ENCODE results near the gene NUP43.
A peak's percentile ranks its signal among the peaks of the same experiment; 100 is the strongest.

Gene NUP43

DNA sequence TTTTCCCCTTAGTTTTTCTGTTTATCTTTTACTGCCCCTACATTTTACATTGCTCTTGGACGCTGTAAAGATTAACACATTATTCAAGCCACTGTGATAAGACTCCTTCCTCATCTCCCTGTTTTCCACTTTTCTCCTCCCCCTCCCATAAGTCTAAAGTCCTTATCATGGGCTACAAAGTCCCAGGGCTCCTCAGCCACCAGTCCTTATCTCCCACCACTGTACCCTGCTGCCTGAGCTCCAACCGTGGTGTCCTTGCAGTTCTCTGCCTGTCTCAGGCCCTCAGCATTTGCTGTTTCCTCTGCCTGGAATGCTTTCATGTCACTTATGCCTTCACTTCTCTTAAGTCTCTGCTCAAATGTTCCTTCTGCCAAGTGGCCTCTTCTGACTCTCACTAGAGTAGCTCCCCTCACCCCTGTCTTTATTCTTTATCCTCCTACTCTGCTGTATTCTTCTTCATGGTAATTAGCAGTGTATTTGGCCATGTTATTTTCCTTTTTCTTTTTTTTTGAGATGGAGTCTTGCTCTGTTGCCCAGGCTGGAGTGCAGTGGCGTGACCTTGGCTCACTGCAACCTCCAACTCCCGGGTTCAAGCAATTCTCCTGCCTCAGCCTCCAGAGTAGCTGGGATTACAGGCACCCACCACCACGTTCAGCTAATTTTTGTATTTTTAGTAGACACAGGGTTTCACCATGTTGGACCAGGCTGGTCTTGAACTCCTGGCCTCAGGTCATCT, 17.7 kb downstream of the NUP43 start:
- Histone ChIP-seq H3K4ac (ENCODE audit: low read depth, low read length) (no peak overlapping the region), H2BK5ac (ENCODE audit: low read length) (no peak overlapping the region), H3K27me3 (ENCODE audit: insufficient read depth, low read length, poor library complexity) (no peaks in the 10 kb centered on the region), H3K79me1 (ENCODE audit: low read length) (no peaks in the 10 kb centered on the region), H3K4me3 (ENCODE audit: low read length) (no peak overlapping the region), H3K4me1 (ENCODE audit: control insufficient read depth, low read depth, low read length) (no peaks in the 10 kb centered on the region), H4K8ac (ENCODE audit: low read depth, low read length) (no peak overlapping the region), H3K23ac (ENCODE audit: low read length) (no peak overlapping the region), H3K9ac (ENCODE audit: low read length) (no peak overlapping the region), H3K79me2 (ENCODE audit: control insufficient read depth, insufficient read depth, low read length) (no peaks in the 10 kb centered on the region), H3K4me2 (ENCODE audit: low read length) (no peak overlapping the region), H4K5ac (ENCODE audit: low read length) (no peak overlapping the region), H3K36me3 (ENCODE audit: control insufficient read depth, insufficient read depth, low read length) (peaks cover 9% of the 10 kb centered on the region), H2AK5ac (ENCODE audit: low read length) (no peak overlapping the region), H2BK120ac (ENCODE audit: low read depth, low read length) (no peak overlapping the region), H2BK15ac (replicated peaks; ENCODE audit: low read depth) (no peak overlapping the region), H3K18ac (ENCODE audit: low read length) (no peak overlapping the region), H3K56ac (ENCODE audit: low read length) (no peak overlapping the region), H3K27ac (ENCODE audit: low read depth, low read length) (no peak overlapping the region)
- no CpG with 5 or more reads among the region's 5 CpGs for WGBS (ENCODE audit: extremely low coverage, insufficient coverage, low lambda C conversion rate)
- DNase-seq = peak; percentile 48

DNA sequence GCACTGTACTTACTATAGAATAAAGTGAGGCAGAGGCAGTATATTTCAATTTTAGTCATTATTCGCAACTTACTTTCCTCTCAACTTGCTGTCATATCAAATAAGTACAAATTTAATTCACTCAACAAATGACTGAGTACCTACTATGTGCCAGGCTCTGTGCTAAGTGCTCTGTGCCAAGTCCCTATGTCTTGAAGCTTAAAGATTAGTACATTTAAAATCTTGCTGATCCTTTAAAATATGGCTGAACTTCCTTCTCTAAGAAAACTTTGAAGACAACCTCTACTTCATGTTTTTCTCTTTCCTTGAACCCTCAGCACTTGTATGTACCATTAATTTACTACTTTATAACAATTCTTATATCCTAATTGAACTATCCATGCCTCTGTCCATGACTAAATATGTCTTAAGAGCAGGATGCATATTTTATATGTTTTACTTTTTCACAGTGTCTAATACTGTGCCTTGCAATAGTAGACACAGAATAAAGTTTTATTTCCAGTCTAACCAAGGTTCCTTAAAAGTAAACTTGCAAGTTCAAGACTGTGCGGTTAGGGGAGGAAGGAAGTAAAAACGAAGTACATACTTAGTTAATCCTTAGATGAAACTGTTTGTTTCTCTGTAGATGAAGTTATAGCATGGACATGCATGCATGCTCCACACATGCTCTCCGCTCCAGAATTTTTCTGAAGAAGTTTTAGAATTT, 18.4 kb downstream of the NUP43 start:
- Histone ChIP-seq H3K4ac (ENCODE audit: low read depth, low read length) (no peak overlapping the region), H2BK120ac (ENCODE audit: low read depth, low read length) (no peak overlapping the region), H2AK5ac (ENCODE audit: low read length) (no peak overlapping the region), H3K56ac (ENCODE audit: low read length) (no peak overlapping the region), H2BK5ac (ENCODE audit: low read length) (no peak overlapping the region), H4K8ac (ENCODE audit: low read depth, low read length) (no peak overlapping the region), H3K27me3 (ENCODE audit: insufficient read depth, low read length, poor library complexity) (no peaks in the 10 kb centered on the region), H3K4me2 (ENCODE audit: low read length) (no peak overlapping the region), H3K4me3 (ENCODE audit: low read length) (no peak overlapping the region), H4K5ac (ENCODE audit: low read length) (no peak overlapping the region), H3K23ac (ENCODE audit: low read length) (no peak overlapping the region), H3K79me2 (ENCODE audit: control insufficient read depth, insufficient read depth, low read length) (no peaks in the 10 kb centered on the region), H3K9ac (ENCODE audit: low read length) (no peak overlapping the region), H3K79me1 (ENCODE audit: low read length) (no peaks in the 10 kb centered on the region), H3K27ac (ENCODE audit: low read depth, low read length) (no peak overlapping the region), H3K18ac (ENCODE audit: low read length) (no peak overlapping the region), H3K4me1 (ENCODE audit: control insufficient read depth, low read depth, low read length) (no peaks in the 10 kb centered on the region), H2BK15ac (replicated peaks; ENCODE audit: low read depth) (no peak overlapping the region), H3K36me3 (ENCODE audit: control insufficient read depth, insufficient read depth, low read length) (peaks cover 9% of the 10 kb centered on the region)
- DNase-seq = no peak
- WGBS (ENCODE audit: extremely low coverage, insufficient coverage, low lambda C conversion rate) = no CpG with 5 or more reads among the region's 4 CpGs

DNA sequence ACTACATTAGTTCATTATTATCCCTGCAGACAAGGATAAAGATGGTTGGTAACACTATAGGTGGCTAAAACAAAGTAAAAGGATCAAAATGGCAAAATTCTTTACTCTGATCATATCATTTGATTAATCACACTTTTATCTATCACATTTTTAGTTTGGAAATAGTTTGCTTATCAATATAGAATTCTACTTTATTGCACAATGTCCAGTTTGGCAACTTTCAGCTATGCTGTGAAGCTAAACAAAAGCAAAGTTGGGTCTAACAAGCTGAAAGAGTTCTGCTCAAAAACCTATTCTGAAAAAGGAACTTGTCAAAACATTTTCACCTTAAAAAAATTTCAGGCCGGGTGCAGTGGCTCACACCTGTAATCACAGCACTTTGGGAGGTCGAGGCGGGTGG, 20.5 kb downstream of the NUP43 start:
- no peak for DNase-seq
- no peak overlapping the region for H2AK5ac ChIP-seq (ENCODE audit: low read length)
- no peak overlapping the region for H2BK120ac ChIP-seq (ENCODE audit: low read depth, low read length)
- H3K79me2 ChIP-seq (ENCODE audit: control insufficient read depth, insufficient read depth, low read length) = no peaks in the 10 kb centered on the region
- no peak overlapping the region for H4K5ac ChIP-seq (ENCODE audit: low read length)
- H3K56ac ChIP-seq (ENCODE audit: low read length) = no peak overlapping the region
- H4K8ac ChIP-seq (ENCODE audit: low read depth, low read length) = no peak overlapping the region
- no peak overlapping the region for H2BK5ac ChIP-seq (ENCODE audit: low read length)
- no peaks in the 10 kb centered on the region for H3K27me3 ChIP-seq (ENCODE audit: insufficient read depth, low read length, poor library complexity)
- peaks cover 9% of the 10 kb centered on the region for H3K36me3 ChIP-seq (ENCODE audit: control insufficient read depth, insufficient read depth, low read length)
- no peak overlapping the region for H3K27ac ChIP-seq (ENCODE audit: low read depth, low read length)
- no CpG with 5 or more reads among the region's 3 CpGs for WGBS (ENCODE audit: extremely low coverage, insufficient coverage, low lambda C conversion rate)
- H3K18ac ChIP-seq (ENCODE audit: low read length) = no peak overlapping the region
- H3K4me3 ChIP-seq (ENCODE audit: low read length) = no peak overlapping the region
- no peak overlapping the region for H2BK15ac ChIP-seq (replicated peaks; ENCODE audit: low read depth)
- H3K4me2 ChIP-seq (ENCODE audit: low read length) = no peak overlapping the region
- H3K4me1 ChIP-seq (ENCODE audit: control insufficient read depth, low read depth, low read length) = no peaks in the 10 kb centered on the region
- H3K79me1 ChIP-seq (ENCODE audit: low read length) = no peaks in the 10 kb centered on the region
- no peak overlapping the region for H3K23ac ChIP-seq (ENCODE audit: low read length)
- no peak overlapping the region for H3K4ac ChIP-seq (ENCODE audit: low read depth, low read length)
- H3K9ac ChIP-seq (ENCODE audit: low read length) = no peak overlapping the region

DNA sequence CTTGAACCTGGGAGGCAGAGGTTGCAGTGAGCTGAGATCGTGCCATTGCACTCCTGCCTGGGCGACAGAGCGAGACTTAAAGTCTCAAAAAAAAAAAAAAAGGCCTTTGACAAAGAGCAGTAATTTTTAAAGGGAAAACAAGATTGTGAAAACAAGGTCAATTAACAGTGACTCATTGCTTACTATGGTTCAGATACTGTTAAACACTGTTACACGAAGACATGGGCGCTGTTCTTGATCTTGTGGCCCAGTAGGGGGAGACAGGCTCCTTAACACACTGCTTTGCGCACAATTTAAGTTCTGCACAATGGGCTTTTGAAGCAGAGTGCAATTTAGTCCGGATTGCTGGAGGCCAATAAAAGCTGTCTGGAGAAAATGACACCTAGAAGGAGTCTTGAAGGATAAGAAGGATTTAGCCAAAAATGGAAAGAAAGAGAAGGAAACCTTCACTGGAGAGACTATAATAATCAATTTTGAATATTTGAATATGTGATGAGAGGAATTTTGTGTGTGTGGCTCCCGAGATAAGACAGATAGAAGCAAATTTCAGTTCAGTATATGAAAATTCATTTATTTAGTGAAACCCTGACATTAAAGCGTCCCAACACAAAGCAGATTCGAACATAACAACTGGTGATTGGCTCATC, 22.4 kb downstream of the NUP43 start:
- Histone ChIP-seq H3K23ac (ENCODE audit: low read length) (no peak overlapping the region), H3K79me1 (ENCODE audit: low read length) (no peaks in the 10 kb centered on the region), H4K5ac (ENCODE audit: low read length) (no peak overlapping the region), H3K27me3 (ENCODE audit: insufficient read depth, low read length, poor library complexity) (no peaks in the 10 kb centered on the region), H2BK15ac (replicated peaks; ENCODE audit: low read depth) (no peak overlapping the region), H3K27ac (ENCODE audit: low read depth, low read length) (no peak overlapping the region), H2AK5ac (ENCODE audit: low read length) (no peak overlapping the region), H3K4me2 (ENCODE audit: low read length) (no peak overlapping the region), H3K4me3 (ENCODE audit: low read length) (no peak overlapping the region), H2BK120ac (ENCODE audit: low read depth, low read length) (no peak overlapping the region), H3K79me2 (ENCODE audit: control insufficient read depth, insufficient read depth, low read length) (no peaks in the 10 kb centered on the region), H4K8ac (ENCODE audit: low read depth, low read length) (no peak overlapping the region), H3K56ac (ENCODE audit: low read length) (no peak overlapping the region), H3K18ac (ENCODE audit: low read length) (no peak overlapping the region), H2BK5ac (ENCODE audit: low read length) (no peak overlapping the region), H3K36me3 (ENCODE audit: control insufficient read depth, insufficient read depth, low read length) (peaks cover 5% of the 10 kb centered on the region), H3K4me1 (ENCODE audit: control insufficient read depth, low read depth, low read length) (no peaks in the 10 kb centered on the region), H3K9ac (ENCODE audit: low read length) (no peak overlapping the region), H3K4ac (ENCODE audit: low read depth, low read length) (no peak overlapping the region)
- peak; percentile 66 for DNase-seq
- WGBS (ENCODE audit: extremely low coverage, insufficient coverage, low lambda C conversion rate) = 100% methylated on average over 1 of the region's 10 CpGs

DNA sequence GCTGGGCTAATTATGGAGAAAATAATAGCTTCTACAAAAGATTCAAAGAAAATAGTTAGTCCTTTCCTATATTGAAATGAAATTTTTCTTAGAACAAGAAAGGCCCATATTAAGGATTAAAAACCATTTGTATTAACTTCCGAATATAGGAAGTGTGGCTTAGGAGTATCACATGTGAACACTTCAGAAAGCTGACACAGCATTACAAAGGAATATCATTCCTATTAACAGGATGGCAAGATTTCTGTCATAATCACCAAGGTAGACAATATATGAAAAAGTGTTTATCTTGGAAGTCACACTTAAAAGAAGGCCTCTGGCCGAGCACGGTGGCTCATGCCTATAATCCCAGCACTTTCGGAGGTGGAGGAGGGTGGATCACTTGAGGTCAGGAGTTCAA, 23.1 kb downstream of the NUP43 start:
- no peak overlapping the region for H2BK120ac ChIP-seq (ENCODE audit: low read depth, low read length)
- H3K4me3 ChIP-seq (ENCODE audit: low read length) = no peak overlapping the region
- H2BK15ac ChIP-seq (replicated peaks; ENCODE audit: low read depth) = no peak overlapping the region
- no peak overlapping the region for H3K56ac ChIP-seq (ENCODE audit: low read length)
- H3K4ac ChIP-seq (ENCODE audit: low read depth, low read length) = no peak overlapping the region
- no peak overlapping the region for H4K5ac ChIP-seq (ENCODE audit: low read length)
- no CpG with 5 or more reads among the region's 4 CpGs for WGBS (ENCODE audit: extremely low coverage, insufficient coverage, low lambda C conversion rate)
- DNase-seq = no peak
- peaks cover under 1% of the 10 kb centered on the region for H3K79me2 ChIP-seq (ENCODE audit: control insufficient read depth, insufficient read depth, low read length)
- H3K4me2 ChIP-seq (ENCODE audit: low read length) = no peak overlapping the region
- H3K9ac ChIP-seq (ENCODE audit: low read length) = no peak overlapping the region
- no peak overlapping the region for H2AK5ac ChIP-seq (ENCODE audit: low read length)
- H3K27me3 ChIP-seq (ENCODE audit: insufficient read depth, low read length, poor library complexity) = no peaks in the 10 kb centered on the region
- no peaks in the 10 kb centered on the region for H3K79me1 ChIP-seq (ENCODE audit: low read length)
- H3K27ac ChIP-seq (ENCODE audit: low read depth, low read length) = no peak overlapping the region
- no peak overlapping the region for H3K18ac ChIP-seq (ENCODE audit: low read length)
- peaks cover 3% of the 10 kb centered on the region for H3K4me1 ChIP-seq (ENCODE audit: control insufficient read depth, low read depth, low read length)
- no peak overlapping the region for H4K8ac ChIP-seq (ENCODE audit: low read depth, low read length)
- peaks cover 2% of the 10 kb centered on the region for H3K36me3 ChIP-seq (ENCODE audit: control insufficient read depth, insufficient read depth, low read length)
- H3K23ac ChIP-seq (ENCODE audit: low read length) = no peak overlapping the region
- H2BK5ac ChIP-seq (ENCODE audit: low read length) = no peak overlapping the region
